ENCODE data around the gene TRAPPC5. TPM values are rescaled to one million over a fixed set of nuclear protein-coding genes. Genes with fewer than 3 reads are reported as not detected.

The TRAPPC5 gene
- total RNA-seq, 1 donor from 2014 or later, result 110 TPM

DNA sequence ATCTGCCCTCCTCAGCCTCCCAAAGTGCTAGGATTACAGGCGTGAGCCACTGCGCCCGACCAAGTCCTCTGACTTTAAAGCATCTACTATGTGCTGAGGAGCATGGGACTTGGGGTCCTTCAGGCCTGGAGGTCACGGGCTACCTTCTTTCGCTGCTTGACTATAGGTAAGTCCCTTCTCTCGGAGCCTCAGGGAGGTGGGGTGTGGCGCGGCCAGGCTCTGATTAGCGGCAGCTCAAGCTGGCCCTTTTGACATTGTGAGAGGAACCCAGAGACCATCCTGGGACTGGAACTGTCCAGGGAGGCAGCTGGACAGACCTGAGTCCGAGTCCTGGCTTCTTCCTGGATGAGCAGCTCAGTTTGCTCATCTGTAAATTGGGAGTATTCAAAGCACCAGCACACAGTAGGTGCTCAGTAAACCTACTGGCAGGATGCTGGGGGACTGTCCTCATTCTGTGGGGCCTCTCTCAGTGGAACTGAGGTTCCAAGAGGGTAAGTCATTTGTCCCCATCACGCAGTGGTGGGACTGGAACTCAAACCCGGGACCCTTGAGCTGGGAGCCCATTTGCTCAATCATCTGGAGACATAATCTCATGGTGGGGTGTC, 20.5 kb downstream of the TRAPPC5 start:
- no peak for DNase-seq
- ChIA-PET POLR2A (interaction anchor here (0.6 to 2.8 kb wide), 26 partner anchors 8 to 689 kb away, joined by 3 to 42 read pairs (median 4); partner anchors contain the start of genes CD209, PET100, RAB11B and STXBP2), CTCF (interaction anchor here (0.8 to 5.9 kb wide), 6 partner anchors 13 to 99 kb away, joined by 3 to 48 read pairs (median 5); partner anchors contain the start of gene TRAPPC5)
- Mint-ChIP-seq H3K4me1 (peaks cover 99% of the 10 kb centered on the region), H3K27ac (peak overlapping the region; percentile 97), H3K36me3 (ENCODE audit: low read depth) (peaks cover 33% of the 10 kb centered on the region), H3K27me3 (no peaks in the 10 kb centered on the region), H3K4me3 (peak overlapping the region; percentile 86), H3K9me3 (no peaks in the 10 kb centered on the region)
- intact Hi-C loops (cut with micrococcal nuclease), result loop anchor here (1.0 kb wide), 1 partner anchor 20 kb away; no protein-coding TSS in a partner anchor
- no peak for ATAC-seq (ENCODE audit: low read depth)
- TF ChIP-seq, protein P1, sequence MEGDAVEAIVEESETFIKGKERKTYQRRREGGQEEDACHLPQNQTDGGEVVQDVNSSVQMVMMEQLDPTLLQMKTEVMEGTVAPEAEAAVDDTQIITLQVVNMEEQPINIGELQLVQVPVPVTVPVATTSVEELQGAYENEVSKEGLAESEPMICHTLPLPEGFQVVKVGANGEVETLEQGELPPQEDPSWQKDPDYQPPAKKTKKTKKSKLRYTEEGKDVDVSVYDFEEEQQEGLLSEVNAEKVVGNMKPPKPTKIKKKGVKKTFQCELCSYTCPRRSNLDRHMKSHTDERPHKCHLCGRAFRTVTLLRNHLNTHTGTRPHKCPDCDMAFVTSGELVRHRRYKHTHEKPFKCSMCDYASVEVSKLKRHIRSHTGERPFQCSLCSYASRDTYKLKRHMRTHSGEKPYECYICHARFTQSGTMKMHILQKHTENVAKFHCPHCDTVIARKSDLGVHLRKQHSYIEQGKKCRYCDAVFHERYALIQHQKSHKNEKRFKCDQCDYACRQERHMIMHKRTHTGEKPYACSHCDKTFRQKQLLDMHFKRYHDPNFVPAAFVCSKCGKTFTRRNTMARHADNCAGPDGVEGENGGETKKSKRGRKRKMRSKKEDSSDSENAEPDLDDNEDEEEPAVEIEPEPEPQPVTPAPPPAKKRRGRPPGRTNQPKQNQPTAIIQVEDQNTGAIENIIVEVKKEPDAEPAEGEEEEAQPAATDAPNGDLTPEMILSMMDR (IDR thresholded peaks at IDR 0.05), result no peak

DNA sequence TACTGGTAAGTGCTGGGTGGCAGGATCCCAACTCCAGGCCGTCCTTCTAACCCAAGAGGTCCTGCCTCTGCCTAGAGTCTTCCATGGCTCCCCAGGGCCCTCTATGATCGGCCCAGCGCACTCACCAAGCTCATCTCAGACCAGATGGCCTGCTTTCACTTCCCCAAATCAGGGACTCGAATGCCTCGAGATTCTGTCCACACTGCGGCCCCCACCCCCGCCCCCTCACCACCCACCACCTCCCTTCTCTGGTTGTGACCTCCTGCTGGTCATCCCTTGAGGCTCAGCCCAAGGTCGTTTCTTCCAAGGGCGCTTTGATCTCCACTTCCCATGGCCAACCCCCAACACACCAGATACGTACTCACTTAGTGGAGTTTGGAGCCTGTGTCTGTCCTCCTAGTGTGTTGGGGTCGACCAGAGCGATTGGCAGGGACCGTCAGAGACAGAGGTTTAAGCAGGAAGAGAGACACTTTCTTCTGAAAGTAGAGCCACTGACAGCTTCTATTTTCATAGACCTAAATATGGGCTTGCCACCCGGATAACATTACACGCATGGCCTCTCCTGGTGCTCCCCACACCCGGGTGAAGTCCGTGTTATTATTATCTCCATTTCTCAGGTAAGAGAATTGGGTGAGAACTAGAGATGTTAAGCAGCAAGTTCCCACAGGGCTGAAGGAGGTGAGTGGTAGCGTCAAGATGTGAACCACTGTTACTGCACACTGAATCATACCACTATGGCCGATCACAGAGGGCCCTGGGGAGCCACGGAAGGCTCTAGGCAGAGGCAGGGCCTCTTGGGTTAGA, 21.2 kb downstream of the TRAPPC5 start, which contains the start of gene FCER2:
FCER2 (minus strand) TSS at position 478 of the 804 bp plus-strand sequence. CDS start 2,371 bp downstream, outside the sequence.
- CTCF ChIA-PET, result interaction anchor here (0.8 to 5.9 kb wide), 6 partner anchors 12 to 98 kb away, joined by 3 to 48 read pairs (median 5); partner anchors contain the start of gene TRAPPC5

DNA sequence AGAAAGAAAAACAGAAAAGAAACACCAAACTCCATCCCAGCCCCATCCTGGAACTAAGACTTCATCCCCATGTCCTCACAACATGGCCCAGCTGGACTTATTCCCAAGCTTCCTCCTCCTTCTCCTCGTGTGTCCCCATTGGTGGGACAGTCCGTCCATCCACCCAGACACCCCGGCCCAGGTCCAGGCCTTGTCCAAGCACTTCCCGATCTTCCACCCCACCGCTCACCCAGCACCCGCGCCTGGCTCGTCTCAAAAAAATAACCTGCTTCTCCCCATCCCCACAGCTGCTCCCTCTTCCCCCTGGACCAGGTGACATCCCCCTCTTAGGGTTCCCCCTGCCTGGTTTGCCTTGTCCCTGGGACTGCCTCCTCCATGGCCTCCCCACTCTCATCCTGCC, 22.7 kb downstream of the TRAPPC5 start:
- POLR2A ChIA-PET, result interaction anchor here (0.5 to 2.8 kb wide), 8 partner anchors 8 to 75 kb away, joined by 3 to 41 read pairs (median 4); partner anchors contain the start of genes PET100, TRAPPC5 and XAB2
- no peak for ATAC-seq (ENCODE audit: low read depth)

More for the DNA sequence above, 21.2 kb downstream of the TRAPPC5 start, which contains the start of gene FCER2:
- ATAC-seq (ENCODE audit: low read depth), result peak; percentile 69
- Mint-ChIP-seq H3K27ac (peak within 1 kb of the TSS; percentile 97), H3K27me3 (no peaks in the 10 kb centered on the region), H3K36me3 (ENCODE audit: low read depth) (peaks cover 26% of the 10 kb centered on the region), H3K4me1 (peaks cover 99% of the 10 kb centered on the region), H3K9me3 (no peaks in the 10 kb centered on the region), H3K4me3 (peak within 1 kb of the TSS; percentile 86)
- POLR2A ChIA-PET, result interaction anchor here (0.6 to 2.8 kb wide), 29 partner anchors 8 to 688 kb away, joined by 3 to 42 read pairs (median 4); partner anchors contain the start of genes CD209, PET100, RAB11B and STXBP2
- intact Hi-C loops (cut with micrococcal nuclease), result loop anchor here (1.0 kb wide), 4 partner anchors 8 to 201 kb away; partner anchors contain the start of gene MAP2K7
- DNase-seq, result peak; percentile 62
- TF ChIP-seq, protein P1 (IDR thresholded peaks at IDR 0.05), result no peak

DNA sequence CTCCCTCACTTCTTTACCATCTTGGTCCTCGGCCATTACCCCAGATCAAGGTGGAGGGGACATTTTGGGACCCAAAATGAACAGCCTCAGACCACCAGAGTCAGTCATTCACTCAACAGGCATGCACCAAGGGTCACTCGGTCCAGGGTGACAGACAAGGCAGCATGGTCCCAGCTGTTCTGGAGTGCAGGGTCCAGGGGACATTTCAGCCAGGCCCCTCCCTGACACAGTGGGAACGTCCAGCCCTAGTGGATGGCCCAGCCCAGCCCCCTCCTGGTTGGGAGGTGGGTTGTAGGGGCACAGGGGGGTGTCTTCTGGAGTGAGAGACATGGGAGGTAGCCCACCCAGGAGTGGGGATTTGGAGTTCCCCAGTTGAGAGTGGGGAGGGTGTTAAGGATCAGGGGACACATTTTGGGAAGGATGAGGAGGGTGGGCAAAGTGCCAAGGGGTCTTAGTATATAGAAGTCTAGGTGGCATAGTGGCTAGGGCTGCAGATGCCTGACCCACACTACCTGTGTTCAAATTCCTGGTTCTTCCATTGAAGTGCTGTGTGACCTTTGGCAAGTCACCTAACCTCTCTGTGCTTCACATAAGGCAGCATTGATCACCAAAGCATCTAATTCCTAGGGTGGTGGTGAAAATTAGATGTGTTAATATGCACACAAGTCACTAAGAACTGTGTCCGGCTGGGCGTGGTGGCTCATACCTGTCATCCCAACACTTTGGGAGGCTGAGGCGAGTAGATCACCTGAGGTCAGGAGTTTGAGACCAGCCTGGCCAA, 23.8 kb downstream of the TRAPPC5 start:
- H3K9me3 Mint-ChIP-seq, result no peaks in the 10 kb centered on the region
- intact Hi-C loops (cut with micrococcal nuclease), result loop anchor here (1.0 to 2.0 kb wide), 3 partner anchors 10 to 39 kb away; no protein-coding TSS in a partner anchor
- H3K4me3 Mint-ChIP-seq, result no peak overlapping the region
- H3K27me3 Mint-ChIP-seq, result no peaks in the 10 kb centered on the region
- H3K4me1 Mint-ChIP-seq, result peaks cover 97% of the 10 kb centered on the region
- TF ChIP-seq, protein P1 (IDR thresholded peaks at IDR 0.05), result no peak
- H3K27ac Mint-ChIP-seq, result peak overlapping the region; percentile 97
- DNase-seq (peak; percentile 17), ATAC-seq (ENCODE audit: low read depth) (no peak)
- H3K36me3 Mint-ChIP-seq (ENCODE audit: low read depth), result peaks cover 5% of the 10 kb centered on the region
- POLR2A ChIA-PET, result interaction anchor here (1.1 to 2.7 kb wide), 10 partner anchors 10 to 47 kb away, joined by 3 to 40 read pairs (median 6); partner anchors contain the start of genes CD209 and TRAPPC5
- CTCF ChIA-PET, result interaction anchor here (1.3 to 2.8 kb wide), 2 partner anchors 10 to 24 kb away, joined by 3 to 8 read pairs; partner anchors contain the start of gene TRAPPC5

More for the DNA sequence above, 22.7 kb downstream of the TRAPPC5 start:
- Mint-ChIP-seq H3K9me3 (no peaks in the 10 kb centered on the region), H3K4me1 (peaks cover 97% of the 10 kb centered on the region), H3K4me3 (no peak overlapping the region), H3K36me3 (ENCODE audit: low read depth) (peaks cover 14% of the 10 kb centered on the region), H3K27me3 (no peaks in the 10 kb centered on the region), H3K27ac (peak overlapping the region; percentile 97)
- TF ChIP-seq, protein P1 (IDR thresholded peaks at IDR 0.05), result no peak
- intact Hi-C loops (cut with micrococcal nuclease), result no loop called here
- DNase-seq, result no peak
- CTCF ChIA-PET, result interaction anchor here (2.8 kb wide), 1 partner anchor 23 kb away, joined by 8 read pairs; the partner anchor contains the start of gene TRAPPC5
